Endothelial cell of umbilical vein (primary cell): ENCODE results near the gene SPDYE17. TPM values are rescaled to one million over a fixed set of nuclear protein-coding genes. Genes with fewer than 3 reads are reported as not detected.
"Not testable (repeated sequence)": the region's sequence is repeated elsewhere in the genome, so short reads cannot be mapped to it uniquely, and the experiment has no call there.

Source experiments
- BruUV-seq: library from RNA; stranded (reverse); fragments of 400-500 nt; replicated peaks from 2 replicates; lab custom pipeline; 2021; lab: Mats Ljungman, UMichigan
- CTCF ChIA-PET: fragments of 300-600, 350-600 bp; sonication (Branson Sonifier 250); formaldehyde crosslinking; loops from one replicate; lab custom pipeline; 2021; ENCODE audit warnings: antibody characterized with exemption, inconsistent platforms; lab: Charles Lee
- POLR2A ChIA-PET: fragments of 300-600, 350-600 bp; sonication (Branson Sonifier 250); formaldehyde crosslinking; loops from one replicate; lab custom pipeline; 2021; ENCODE audit warnings: antibody characterized with exemption, inconsistent platforms; lab: Charles Lee
- DNase-seq: peaks from one replicate; pipeline ENCODE4 v3.0.0-alpha.2; 2011; ENCODE audit warnings: low read depth, low spot score
- FAIRE-seq: peaks from 2 replicates; lab custom pipeline; 2011; peaks lifted over from hg19 to GRCh38; lab: Jason Lieb, UNC
- H2AFZ ChIP-seq: 2 replicates; pipeline ENCODE4 v1.6.0; 2012; ENCODE audit warnings: low read depth, low read length, control low read depth, inconsistent platforms
- H3K27ac ChIP-seq: 2 replicates; pipeline ENCODE4 v1.5.1; 2011; ENCODE audit warnings: low read depth, mild to moderate bottlenecking, control low read depth, low read length, moderate library complexity; ENCODE audit not compliant: insufficient read depth
- H3K27me3 ChIP-seq, 2 experiments: 2 replicates each; pipeline versions ENCODE4 v1.6.0 to v1.6.1; 2011; ENCODE audit warnings: low read length in 2 of 2, mixed read lengths in 1 of 2; ENCODE audit not compliant: control insufficient read depth in 2 of 2, insufficient read depth in 2 of 2
- H3K36me3 ChIP-seq, 2 experiments: 2 replicates in 1 of 2; 3 replicates in 1 of 2; pipeline ENCODE4 v1.5.1; 2011; ENCODE audit warnings: low read length in 2 of 2, mild to moderate bottlenecking in 1 of 2, moderate library complexity in 1 of 2; ENCODE audit not compliant: control insufficient read depth in 2 of 2, insufficient read depth in 2 of 2; ENCODE audit errors: extremely low read depth in 1 of 2
- H3K4me1 ChIP-seq: 3 replicates; pipeline ENCODE4 v1.5.1; 2011; ENCODE audit warnings: mild to moderate bottlenecking, low read length; ENCODE audit not compliant: control insufficient read depth, insufficient read depth; ENCODE audit errors: extremely low read depth
- H3K4me2 ChIP-seq: 2 replicates; pipeline ENCODE4 v1.6.1; 2011; ENCODE audit warnings: low read length, control low read depth, mixed read lengths; ENCODE audit not compliant: insufficient read depth
- H3K4me3 ChIP-seq, 3 experiments: fragments of 200-600 bp in 1 of 3; sonication (generic), shearing (Covaris generic) in 1 of 3; replicated peaks in 1 of 3; 2 replicates each; pipeline ENCODE4 v1.5.1; 2011 to 2016; ENCODE audit warnings: control low read depth in 3 of 3, low read length in 3 of 3, mild to moderate bottlenecking in 2 of 3, inconsistent platforms in 1 of 3, low read depth in 1 of 3, moderate library complexity in 1 of 3; ENCODE audit not compliant: insufficient read depth in 1 of 3
- H3K79me2 ChIP-seq: 2 replicates; pipeline ENCODE4 v1.6.0; 2012; ENCODE audit warnings: low read length, inconsistent platforms; ENCODE audit not compliant: control insufficient read depth, insufficient read depth
- H3K9ac ChIP-seq: replicated peaks from 2 replicates; pipeline ENCODE3; 2011; ENCODE audit warnings: low read length, control low read depth; ENCODE audit not compliant: insufficient read depth; ENCODE audit errors: extremely low read depth
- H3K9me1 ChIP-seq: replicated peaks from 3 replicates; pipeline ENCODE4 v1.6.0; 2011; ENCODE audit warnings: mild to moderate bottlenecking, low read length; ENCODE audit not compliant: control insufficient read depth, insufficient read depth; ENCODE audit errors: extremely low read depth
- H3K9me3 ChIP-seq: replicated peaks from 2 replicates; pipeline ENCODE4 v1.5.1; 2012; ENCODE audit warnings: low read length, inconsistent platforms; ENCODE audit not compliant: control insufficient read depth, insufficient read depth
- H4K20me1 ChIP-seq: replicated peaks from 2 replicates; pipeline ENCODE3; 2011; ENCODE audit warnings: mild to moderate bottlenecking, low read length; ENCODE audit not compliant: control insufficient read depth, insufficient read depth; ENCODE audit errors: extremely low read depth
- dilution Hi-C: fragments of 300-500 bp; cut with MboI; formaldehyde crosslinking; loops from one replicate; pipeline ENCODE4 v1.15.0; 2019; ENCODE audit warnings: low sequenced_read_pairs; ENCODE audit not compliant: extremely low pct_ligation_motif_present
- intact Hi-C: fragments of 100-400 bp; cut with micrococcal nuclease; formaldehyde crosslinking; loops from one replicate; pipeline ENCODE4 v1.10.0; 2022
- polyA plus RNA-seq, 4 experiments: library from polyadenylated mRNA; depleted of rRNA in 3 of 4; stranded (reverse) in 3 of 4; unstranded in 1 of 4; fragments of >200 nt; gene quantifications; 2 replicates each; pipeline versions ENCODE4 v1.2.1 to v1.2.3, GENCODE V29; 2011 to 2012; ENCODE audit warnings: missing spikeins in 1 of 4
- total RNA-seq: library from RNA; stranded (reverse); gene quantifications from 2 replicates; pipeline ENCODE4 v1.2.3, GENCODE V29; 2021

The SPDYE17 gene
- total and polyA plus RNA-seq, 2 donors (not counting 3 experiments of a cell fraction or from before 2014, with no cell fraction given): not detected

GRCh38 chr7:76992871-76993270 lies 39.3 kb downstream of the SPDYE17 start:
- dilution Hi-C loops, H4K20me1 ChIP-seq, H3K4me1 ChIP-seq, H3K4me2 ChIP-seq, H3K27me3 ChIP-seq, CTCF ChIA-PET, DNase-seq, H2AFZ ChIP-seq, H3K4me3 ChIP-seq, H3K36me3 ChIP-seq, intact Hi-C loops, BruUV-seq, H3K9ac ChIP-seq, H3K9me1 ChIP-seq, H3K27ac ChIP-seq, FAIRE-seq, POLR2A ChIA-PET, H3K9me3 ChIP-seq, H3K79me2 ChIP-seq: not testable (repeated sequence)

GRCh38 chr7:76992204-76992603 lies 40.0 kb downstream of the SPDYE17 start:
- dilution Hi-C loops, POLR2A ChIA-PET, BruUV-seq: not testable (repeated sequence)

GRCh38 chr7:76990202-76990601 lies 42.0 kb downstream of the SPDYE17 start:
- H3K4me2 ChIP-seq, H4K20me1 ChIP-seq, H3K4me3 ChIP-seq, dilution Hi-C loops, H3K79me2 ChIP-seq, H3K27ac ChIP-seq, POLR2A ChIA-PET, H3K9me3 ChIP-seq, BruUV-seq, intact Hi-C loops, H3K9me1 ChIP-seq, CTCF ChIA-PET, H2AFZ ChIP-seq, H3K9ac ChIP-seq, FAIRE-seq, H3K36me3 ChIP-seq, H3K4me1 ChIP-seq, DNase-seq, H3K27me3 ChIP-seq: not testable (repeated sequence)

More at GRCh38 chr7:76992204-76992603, 40.0 kb downstream of the SPDYE17 start:
- CTCF ChIA-PET, H3K9me3 ChIP-seq, H3K36me3 ChIP-seq, H3K27ac ChIP-seq, DNase-seq, H3K4me3 ChIP-seq, H3K9ac ChIP-seq, intact Hi-C loops, H3K4me2 ChIP-seq, H2AFZ ChIP-seq, FAIRE-seq, H3K4me1 ChIP-seq, H3K9me1 ChIP-seq, H3K27me3 ChIP-seq, H3K79me2 ChIP-seq, H4K20me1 ChIP-seq: not testable (repeated sequence)

GRCh38 chr7:76985924-76986717 lies 46.0 kb downstream of the SPDYE17 start:
- H3K27me3 ChIP-seq, H3K9me3 ChIP-seq, H3K4me3 ChIP-seq, H3K4me2 ChIP-seq, H3K27ac ChIP-seq, FAIRE-seq, H3K9ac ChIP-seq, H3K79me2 ChIP-seq, BruUV-seq, intact Hi-C loops, H4K20me1 ChIP-seq, DNase-seq, H3K9me1 ChIP-seq, POLR2A ChIA-PET, CTCF ChIA-PET, dilution Hi-C loops, H3K36me3 ChIP-seq, H2AFZ ChIP-seq, H3K4me1 ChIP-seq: not testable (repeated sequence)
